Thyroid gland (tissue), 4 donors: ENCODE results near the gene SELENOI. TPM values are rescaled to one million over a fixed set of nuclear protein-coding genes. Genes with fewer than 3 reads are reported as not detected.

Experiments
- DNase-seq, 2 donors: peaks; one replicate each; pipeline ENCODE4 v3.0.0-alpha.2; 2019
- H3K27ac ChIP-seq, 3 donors: fragments of 200-600 bp; sonication (generic); 1 replicate in 2 of 3; 2 replicates in 1 of 3; pipeline ENCODE4 v1.5.1; 2016 to 2019; ENCODE audit warnings: mild to moderate bottlenecking in 1 of 3, moderate library complexity in 1 of 3
- H3K27me3 ChIP-seq: fragments of 200-600 bp; sonication (generic); one replicate; pipeline ENCODE4 v1.5.1; 2019
- H3K36me3 ChIP-seq, 2 donors: fragments of 200-600 bp; sonication (generic); one replicate each; pipeline ENCODE4 v1.5.1; 2016 to 2019
- H3K4me1 ChIP-seq, 2 donors: fragments of 200-600 bp; sonication (generic); one replicate each; pipeline ENCODE4 v1.5.1; 2017 to 2019
- H3K4me3 ChIP-seq, 3 donors: fragments of 200-600 bp; sonication (generic); replicated peaks in 1 of 3; 1 replicate in 2 of 3; 2 replicates in 1 of 3; pipeline ENCODE4 v1.5.1; 2016; ENCODE audit warnings: mild to moderate bottlenecking in 1 of 3
- H3K9me3 ChIP-seq: fragments of 200-600 bp; sonication (generic); one replicate; pipeline ENCODE4 v1.5.1; 2017
- POLR2A ChIP-seq, 2 donors: fragments of 450-650 bp; IDR thresholded peaks; one replicate each; pipeline ENCODE4 v1.6.1; 2017; ENCODE audit warnings: antibody characterized with exemption in 2 of 2, mild to moderate bottlenecking in 2 of 2, moderate library complexity in 1 of 2
- WGBS, 2 donors: methylation state at CpG; one replicate each; pipeline ENCODE4 v1.1.5; 2017; 5-methylcytosine and 5-hydroxymethylcytosine counted together
- intact Hi-C: fragments of 100-400 bp; cut with DNase I; formaldehyde crosslinking; loops from one replicate; pipeline ENCODE4 v1.15.1; 2023
- total RNA-seq, 4 donors: library from RNA; depleted of rRNA; stranded (reverse); fragments of >200 nt; gene quantifications; one replicate each; pipeline ENCODE4 v1.2.3, GENCODE V29; 2016
- TF ChIP-seq, protein P1 (sequence below), 6 experiments: fragments of 200-600 bp in 3 of 6; fragments of 450-650 bp in 3 of 6; sonication (generic) in 3 of 6; IDR thresholded peaks; one replicate each; pipeline ENCODE4 v1.5.1; 2016 to 2019; ENCODE audit warnings: antibody characterized with exemption in 6 of 6, mild to moderate bottlenecking in 2 of 6, inconsistent platforms in 1 of 6, moderate library complexity in 1 of 6

SELENOI gene
- total RNA-seq, 4 donors from 2014 or later = 16.7 to 31.2 (median 21.8) TPM

DNA sequence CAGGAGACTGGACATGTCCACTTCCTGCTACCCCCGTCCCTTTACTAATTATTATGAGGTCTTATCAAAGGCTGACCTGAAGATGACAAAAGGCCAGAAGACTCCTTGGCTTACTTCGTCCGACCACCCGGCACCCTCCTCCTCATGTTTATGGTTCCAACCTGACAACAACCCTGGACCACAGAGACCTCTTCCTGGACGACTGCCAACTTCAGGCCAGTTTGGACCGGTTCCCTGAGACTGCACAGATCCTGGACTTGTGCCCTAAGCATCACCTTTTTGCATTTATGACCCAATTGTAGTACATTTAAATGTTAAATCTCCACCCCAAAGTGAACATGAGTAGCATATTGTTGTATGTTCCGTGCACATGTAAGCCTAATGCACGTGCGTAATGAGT, 61.6 kb downstream of the SELENOI start:
- intact Hi-C loops = loop anchor here (10.0 kb wide), 1 partner anchor 57 kb away; no protein-coding TSS in a partner anchor
- 69 to 72% methylated on average over 9 of the region's 9 CpGs for WGBS, 2 donors
- Histone ChIP-seq H3K27ac (no peak overlapping the region), H3K9me3 (no peaks in the 10 kb centered on the region), H3K4me3 (no peak overlapping the region), H3K4me1 (no peaks in the 10 kb centered on the region), H3K36me3 (no peaks in the 10 kb centered on the region), H3K27me3 (no peaks in the 10 kb centered on the region)
- no peak for DNase-seq
- TF ChIP-seq, protein P1, sequence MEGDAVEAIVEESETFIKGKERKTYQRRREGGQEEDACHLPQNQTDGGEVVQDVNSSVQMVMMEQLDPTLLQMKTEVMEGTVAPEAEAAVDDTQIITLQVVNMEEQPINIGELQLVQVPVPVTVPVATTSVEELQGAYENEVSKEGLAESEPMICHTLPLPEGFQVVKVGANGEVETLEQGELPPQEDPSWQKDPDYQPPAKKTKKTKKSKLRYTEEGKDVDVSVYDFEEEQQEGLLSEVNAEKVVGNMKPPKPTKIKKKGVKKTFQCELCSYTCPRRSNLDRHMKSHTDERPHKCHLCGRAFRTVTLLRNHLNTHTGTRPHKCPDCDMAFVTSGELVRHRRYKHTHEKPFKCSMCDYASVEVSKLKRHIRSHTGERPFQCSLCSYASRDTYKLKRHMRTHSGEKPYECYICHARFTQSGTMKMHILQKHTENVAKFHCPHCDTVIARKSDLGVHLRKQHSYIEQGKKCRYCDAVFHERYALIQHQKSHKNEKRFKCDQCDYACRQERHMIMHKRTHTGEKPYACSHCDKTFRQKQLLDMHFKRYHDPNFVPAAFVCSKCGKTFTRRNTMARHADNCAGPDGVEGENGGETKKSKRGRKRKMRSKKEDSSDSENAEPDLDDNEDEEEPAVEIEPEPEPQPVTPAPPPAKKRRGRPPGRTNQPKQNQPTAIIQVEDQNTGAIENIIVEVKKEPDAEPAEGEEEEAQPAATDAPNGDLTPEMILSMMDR (IDR thresholded peaks at IDR 0.05) = no peak
- no peak for TF ChIP-seq POLR2A (IDR thresholded peaks at IDR 0.05)

DNA sequence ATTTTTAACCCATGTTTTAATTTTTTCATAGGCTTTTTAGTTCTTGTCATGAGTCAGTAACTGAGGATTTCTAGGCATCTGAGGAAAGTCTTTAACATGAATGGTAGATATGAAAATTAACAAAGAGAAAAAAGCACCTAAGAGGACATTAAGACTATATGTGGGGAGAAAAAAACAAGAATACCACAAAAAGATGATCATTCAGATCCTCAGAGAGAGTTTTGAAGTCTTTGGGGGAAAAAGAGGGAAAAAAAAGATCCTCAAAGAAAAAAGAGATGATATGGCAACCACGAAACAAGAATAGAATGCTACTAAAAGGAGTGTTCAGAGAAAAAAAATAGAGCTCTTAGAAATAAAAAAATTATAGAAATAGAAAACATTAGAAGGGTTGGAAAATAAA, 63.8 kb downstream of the SELENOI start:
- Histone ChIP-seq H3K36me3 (no peaks in the 10 kb centered on the region), H3K27ac (no peak overlapping the region), H3K4me1 (no peaks in the 10 kb centered on the region), H3K27me3 (no peaks in the 10 kb centered on the region), H3K9me3 (no peaks in the 10 kb centered on the region), H3K4me3 (no peak overlapping the region)
- intact Hi-C loops = loop anchor here (10.0 kb wide), 1 partner anchor 55 kb away; no protein-coding TSS in a partner anchor
- TF ChIP-seq POLR2A (IDR thresholded peaks at IDR 0.05) = no peak
- TF ChIP-seq, protein P1 (IDR thresholded peaks at IDR 0.05) = no peak
- DNase-seq = no peak
- WGBS, 2 donors = 93 to 98% methylated on average over 1 of the region's 1 CpG

DNA sequence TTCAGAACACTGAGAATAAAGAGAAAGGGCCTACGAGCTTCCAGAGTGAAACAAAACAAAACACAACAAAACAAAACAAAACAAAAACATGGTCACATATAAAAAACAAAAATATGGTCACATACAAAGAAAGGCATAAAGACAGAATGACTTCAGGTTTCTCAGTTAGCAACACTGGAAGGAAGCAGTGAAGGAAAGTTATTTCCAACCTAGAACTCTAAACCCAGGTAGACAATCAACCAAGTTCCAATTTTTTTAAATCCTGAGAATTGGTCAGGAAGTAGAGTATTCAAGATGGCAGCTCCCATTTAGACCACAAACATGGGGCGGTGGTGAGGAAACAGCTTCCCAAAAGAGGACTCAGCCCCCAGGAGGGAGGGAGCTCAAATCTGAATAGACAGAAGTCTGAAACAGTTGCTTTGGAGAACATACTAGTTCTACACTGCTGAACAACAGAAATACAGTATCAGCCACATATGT, 64.9 kb downstream of the SELENOI start:
- 90 to 93% methylated on average over 2 of the region's 2 CpGs for WGBS, 2 donors
- Histone ChIP-seq H3K36me3 (no peaks in the 10 kb centered on the region), H3K4me1 (no peaks in the 10 kb centered on the region), H3K4me3 (no peak overlapping the region), H3K27me3 (no peaks in the 10 kb centered on the region), H3K9me3 (no peaks in the 10 kb centered on the region), H3K27ac (no peak overlapping the region)
- intact Hi-C loops = no loop called here
- TF ChIP-seq, protein P1 (IDR thresholded peaks at IDR 0.05) = no peak
- TF ChIP-seq POLR2A (IDR thresholded peaks at IDR 0.05) = no peak
- no peak for DNase-seq

DNA sequence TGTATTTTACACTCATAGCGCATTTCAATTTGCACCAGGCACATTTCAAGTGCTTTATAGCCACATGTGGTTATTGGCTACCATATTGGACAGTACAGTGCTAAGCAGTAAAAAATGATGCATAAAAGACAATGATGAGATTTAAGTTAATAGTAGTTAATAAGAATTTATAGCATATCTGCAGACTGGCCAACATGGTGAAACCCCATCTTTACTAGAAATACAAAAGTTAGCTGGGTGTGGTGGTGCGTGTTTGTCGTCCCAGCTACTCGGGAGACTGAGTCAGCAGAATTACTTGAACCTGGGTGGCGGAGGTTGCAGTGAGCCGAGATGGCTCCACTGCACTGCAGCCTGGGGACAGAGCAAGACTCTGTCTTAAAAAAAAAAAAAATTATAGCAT, 65.5 kb downstream of the SELENOI start:
- Histone ChIP-seq H3K27ac (no peak overlapping the region), H3K4me1 (no peaks in the 10 kb centered on the region), H3K4me3 (no peak overlapping the region), H3K27me3 (no peaks in the 10 kb centered on the region), H3K9me3 (no peaks in the 10 kb centered on the region), H3K36me3 (no peaks in the 10 kb centered on the region)
- no peak for DNase-seq
- TF ChIP-seq, protein P1 (IDR thresholded peaks at IDR 0.05) = no peak
- TF ChIP-seq POLR2A (IDR thresholded peaks at IDR 0.05) = no peak
- intact Hi-C loops = no loop called here
- WGBS, 2 donors = 91 to 94% methylated on average over 6 of the region's 6 CpGs

DNA sequence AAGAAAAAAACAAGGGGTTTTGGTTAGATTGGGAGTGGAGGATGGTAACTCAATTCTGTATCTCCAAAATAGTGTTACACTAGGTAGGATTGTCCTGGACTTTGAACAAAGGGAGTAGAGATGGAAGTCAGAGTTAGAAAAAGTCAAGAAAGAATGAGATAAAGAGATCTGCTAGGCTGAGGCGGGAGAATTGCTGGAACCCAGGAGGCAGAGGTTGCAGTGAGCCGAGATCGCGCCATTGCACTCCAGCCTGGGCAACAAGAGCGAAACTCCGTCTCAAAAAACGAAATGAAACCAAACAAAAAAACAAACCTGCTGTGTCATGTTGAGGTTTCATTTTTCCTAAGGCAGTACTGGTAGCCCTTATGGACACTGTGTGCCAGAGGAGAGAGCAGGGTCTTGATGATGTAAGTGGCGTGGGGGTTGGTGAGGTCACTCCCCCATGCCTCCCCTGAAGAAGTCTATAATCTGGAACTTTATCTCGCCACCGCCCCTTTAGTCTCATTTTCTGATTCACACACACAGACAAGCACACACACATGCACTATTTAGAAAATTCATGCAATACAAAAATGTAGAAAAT, 66.2 kb downstream of the SELENOI start:
- TF ChIP-seq, protein P1 (IDR thresholded peaks at IDR 0.05) = no peak
- no peak for TF ChIP-seq POLR2A (IDR thresholded peaks at IDR 0.05)
- H3K4me1 ChIP-seq = no peaks in the 10 kb centered on the region
- no peaks in the 10 kb centered on the region for H3K9me3 ChIP-seq
- H3K36me3 ChIP-seq = no peaks in the 10 kb centered on the region
- DNase-seq = no peak
- WGBS, 2 donors = 81 to 82% methylated on average over 10 of the region's 10 CpGs
- no peak overlapping the region for H3K27ac ChIP-seq
- H3K4me3 ChIP-seq = no peak overlapping the region
- intact Hi-C loops = no loop called here
- H3K27me3 ChIP-seq = no peaks in the 10 kb centered on the region
